Measurements from ENCODE around the gene ADCY1.

Gene ADCY1

DNA sequence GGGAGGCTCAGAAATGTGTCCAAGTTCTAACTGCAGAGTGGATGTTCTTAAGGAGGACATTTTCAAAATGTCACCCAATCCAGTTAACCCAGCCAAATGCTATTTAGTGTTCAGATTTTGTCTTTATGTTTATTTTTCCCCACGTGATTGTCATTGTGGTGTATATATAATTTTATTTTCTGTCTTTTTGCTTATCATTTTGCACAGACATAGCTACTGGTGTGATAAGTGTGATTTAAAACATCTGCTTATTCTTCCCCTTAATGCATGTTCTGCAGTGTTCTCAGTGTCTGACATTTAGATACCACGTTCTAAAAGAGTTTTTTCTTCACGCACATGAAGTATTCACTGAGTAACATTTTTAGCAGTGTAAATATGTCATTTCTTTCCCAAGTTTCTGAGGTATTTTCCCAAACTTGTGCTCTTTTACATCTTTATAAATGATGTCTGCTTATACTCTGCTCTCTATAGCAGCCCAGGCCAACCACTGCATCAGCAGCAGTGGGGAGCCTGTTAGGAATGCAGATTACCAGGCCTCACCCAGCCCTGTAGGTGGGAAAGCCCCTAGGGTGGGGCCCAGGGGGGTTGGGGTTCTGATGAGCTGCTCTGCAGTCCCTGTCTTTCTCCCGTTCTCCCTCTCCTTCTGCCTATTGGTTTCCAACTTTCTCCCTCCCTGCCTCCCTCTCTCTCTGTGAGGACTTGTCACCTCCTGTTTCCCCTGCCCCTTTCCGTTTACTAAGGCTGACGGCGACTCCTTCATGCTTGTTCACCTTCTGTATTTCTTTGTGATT, 20.8 kb downstream of the ADCY1 start:
- DNase-seq = no peak

DNA sequence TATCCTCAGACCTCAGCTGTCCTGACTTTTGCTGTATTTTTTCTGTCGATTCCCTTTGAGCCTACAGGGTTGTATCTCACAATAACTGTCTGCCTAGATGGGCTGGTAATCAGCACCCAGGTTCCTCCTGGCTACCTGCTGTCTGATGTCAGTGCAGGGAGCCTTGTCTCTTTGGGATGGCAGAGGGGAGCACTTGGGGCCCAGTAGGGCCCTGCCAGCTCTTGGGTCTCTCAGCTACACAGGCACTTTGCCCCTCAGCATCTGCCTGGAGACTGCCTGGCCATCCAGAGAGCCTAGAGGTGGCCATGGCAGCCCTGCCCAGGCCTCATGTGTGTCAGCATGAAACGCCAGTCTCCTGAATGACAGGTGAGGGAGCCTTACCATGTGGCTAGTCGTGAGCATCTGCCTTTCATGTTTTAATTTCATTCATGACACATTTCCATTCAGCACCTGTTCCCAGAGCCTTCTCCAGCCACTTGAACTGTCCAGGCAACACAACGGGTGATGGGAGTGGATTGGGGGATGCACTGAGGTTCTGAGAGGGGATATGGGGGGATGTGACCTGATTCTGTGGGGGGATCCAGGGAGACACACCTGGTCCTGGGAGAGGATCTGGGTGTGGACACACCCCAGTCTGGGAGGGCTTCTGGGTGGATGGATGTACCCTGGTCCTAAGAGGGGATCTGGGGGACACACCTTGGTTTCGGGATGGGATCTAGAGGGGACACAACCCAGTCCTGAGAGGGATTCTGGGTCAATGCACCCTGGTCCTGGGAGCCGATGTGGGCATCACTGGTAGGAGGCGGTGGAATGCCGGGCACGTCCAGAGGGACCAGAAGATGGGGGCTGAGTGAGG, 21.9 kb downstream of the ADCY1 start:
- DNase-seq = no peak

- no peak for DNase-seq
These were observed 22.5 kb downstream of the ADCY1 start for GRCh38 chr7:45596665-45597095.

DNA sequence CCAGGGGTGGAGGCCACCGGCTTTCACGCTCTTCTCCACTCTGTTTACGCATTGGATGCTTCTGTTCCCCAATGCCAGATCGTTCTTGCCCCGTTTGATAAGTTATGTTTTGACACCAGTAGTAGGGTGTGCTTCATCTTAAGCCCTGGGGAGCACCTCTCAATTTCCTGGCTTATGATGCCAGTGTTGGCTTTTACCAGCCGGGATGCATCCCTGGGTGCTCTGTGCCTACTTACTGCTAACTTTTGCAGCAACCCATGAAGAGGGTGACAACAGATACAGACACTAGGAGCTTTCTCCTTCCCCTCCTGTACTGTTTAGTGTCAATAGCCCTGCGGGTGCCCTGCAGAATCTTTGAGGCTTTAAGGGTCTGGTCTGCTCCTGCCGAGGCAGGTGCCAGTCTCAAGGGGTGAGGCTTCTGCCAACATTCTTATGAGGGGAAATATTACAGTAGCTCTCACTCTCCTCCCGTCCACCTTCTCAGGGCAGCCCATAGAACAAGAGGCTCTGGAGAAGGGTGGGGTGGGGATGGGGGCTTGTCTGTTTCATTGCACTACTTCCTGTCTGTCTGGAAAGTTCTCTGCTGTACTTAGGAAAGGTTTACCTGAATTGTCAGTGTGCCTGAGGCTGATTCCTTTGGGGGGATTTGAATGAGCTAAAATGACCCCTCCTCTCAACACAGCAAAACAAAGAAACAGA, 23.3 kb downstream of the ADCY1 start:
- no peak for DNase-seq

DNA sequence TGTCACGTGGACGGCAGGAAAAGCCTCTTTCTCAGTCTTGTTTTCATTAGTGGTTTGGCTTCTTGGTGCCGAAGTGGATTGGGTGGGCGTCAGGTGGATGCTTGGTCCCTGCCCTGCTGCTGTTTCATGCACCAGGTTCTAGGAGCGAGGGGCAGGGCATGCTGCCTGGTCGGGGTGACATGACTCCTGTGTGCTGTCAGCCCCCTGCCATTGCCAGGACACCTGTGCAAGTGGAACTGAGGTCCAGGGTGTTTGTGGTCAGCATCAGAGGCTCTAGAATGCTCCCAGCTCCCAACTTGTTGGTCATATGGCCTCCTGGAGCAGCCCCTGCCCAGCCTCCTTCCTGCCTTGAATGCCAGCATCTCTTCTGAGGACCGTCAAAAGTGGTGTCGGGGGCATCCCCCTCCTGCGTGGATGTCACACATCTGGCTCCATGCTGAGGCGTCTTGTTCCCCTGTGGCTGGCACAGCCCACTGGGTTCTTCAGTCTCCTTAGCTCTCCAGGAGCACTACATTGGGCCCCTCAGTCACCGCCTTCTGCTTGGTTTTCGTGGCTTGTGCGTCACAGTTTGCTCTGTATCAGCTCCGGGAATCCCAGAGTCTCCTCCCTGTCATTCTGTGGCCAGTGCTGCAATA, 24.8 kb downstream of the ADCY1 start:
- no peak for DNase-seq

GRCh38 chr7:45599851-45600706, 25.9 kb downstream of the ADCY1 start:
- no peak for DNase-seq

- no peak for DNase-seq
These were observed 26.9 kb downstream of the ADCY1 start for GRCh38 chr7:45601094-45601493.

DNA sequence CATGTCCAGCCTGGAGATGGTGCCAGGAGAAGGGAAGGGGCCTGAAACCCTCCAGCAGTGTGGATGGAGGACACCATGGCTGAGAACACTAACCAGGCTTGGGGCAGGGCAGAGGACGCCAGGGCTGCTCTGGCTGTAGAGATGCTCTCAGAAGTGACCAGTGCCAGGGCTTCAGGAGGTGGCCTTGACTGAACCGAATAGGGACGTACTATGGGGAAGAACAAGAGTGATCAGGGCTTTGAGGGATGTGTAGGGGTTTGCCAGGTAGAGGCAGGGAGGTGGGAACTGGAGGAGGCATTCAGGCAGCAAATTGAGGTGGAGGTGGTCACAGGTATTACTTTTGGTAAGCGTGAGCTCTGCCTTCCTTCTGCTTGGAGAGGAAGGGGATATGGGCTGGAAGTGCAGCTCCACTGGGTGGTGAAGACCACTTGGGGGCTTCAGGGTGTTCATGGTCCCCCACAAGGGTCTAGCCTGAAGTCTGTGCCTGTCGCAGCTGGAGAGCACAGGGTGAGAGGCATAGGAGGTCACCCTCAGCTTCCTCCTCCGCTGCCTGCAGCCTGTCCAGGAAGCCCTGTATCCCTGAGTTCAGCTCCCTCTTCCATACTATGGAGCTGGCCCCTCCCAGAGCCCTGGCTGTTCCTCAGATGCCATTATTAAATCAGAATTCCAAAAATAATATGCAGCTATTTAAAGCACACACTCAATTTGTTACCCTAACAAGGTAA, 27.8 kb downstream of the ADCY1 start:
- DNase-seq = no peak

DNA sequence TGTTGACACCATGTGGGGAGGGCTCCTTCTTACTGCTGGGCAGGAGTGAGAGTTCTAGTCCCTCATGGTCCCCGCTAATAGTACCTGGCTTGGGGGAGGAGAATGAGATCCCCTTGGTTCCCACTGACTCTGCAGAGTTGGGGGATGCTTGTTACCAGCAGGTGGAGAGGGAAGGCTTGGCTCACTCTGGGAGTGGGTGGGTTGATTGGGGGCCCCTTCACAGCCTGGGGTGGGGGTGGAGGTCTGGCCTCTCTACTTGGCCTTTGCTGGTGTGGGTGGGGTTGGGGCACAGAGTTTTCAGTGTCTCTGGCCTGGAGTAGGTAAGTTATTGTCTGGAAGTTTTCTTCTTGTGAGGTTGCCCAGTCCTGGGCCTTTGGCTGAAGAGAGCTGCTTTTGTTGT, 31.9 kb downstream of the ADCY1 start:
- no peak for DNase-seq

DNA sequence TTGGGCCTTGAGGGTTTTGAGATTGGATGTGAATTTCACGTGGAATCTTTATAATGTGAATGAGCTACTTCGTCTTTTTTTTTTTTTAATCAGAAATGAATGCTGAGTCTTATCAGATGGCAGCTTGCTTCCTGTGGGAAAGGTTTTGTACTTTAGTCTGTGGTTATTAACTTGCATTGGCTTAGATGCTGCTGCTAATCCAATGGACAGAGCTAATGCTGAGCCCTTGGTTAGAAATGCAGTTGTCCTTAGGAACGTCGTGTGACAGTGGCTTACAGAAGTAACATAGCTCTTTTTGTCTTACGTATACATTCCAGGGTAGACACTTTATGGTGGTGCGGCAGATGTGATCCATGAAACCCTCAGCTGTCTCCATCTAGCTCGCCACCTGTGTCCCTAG, 32.8 kb downstream of the ADCY1 start:
- DNase-seq = no peak

GRCh38 chr7:45609180-45609579, 35.0 kb downstream of the ADCY1 start:
- DNase-seq = no peak

DNA sequence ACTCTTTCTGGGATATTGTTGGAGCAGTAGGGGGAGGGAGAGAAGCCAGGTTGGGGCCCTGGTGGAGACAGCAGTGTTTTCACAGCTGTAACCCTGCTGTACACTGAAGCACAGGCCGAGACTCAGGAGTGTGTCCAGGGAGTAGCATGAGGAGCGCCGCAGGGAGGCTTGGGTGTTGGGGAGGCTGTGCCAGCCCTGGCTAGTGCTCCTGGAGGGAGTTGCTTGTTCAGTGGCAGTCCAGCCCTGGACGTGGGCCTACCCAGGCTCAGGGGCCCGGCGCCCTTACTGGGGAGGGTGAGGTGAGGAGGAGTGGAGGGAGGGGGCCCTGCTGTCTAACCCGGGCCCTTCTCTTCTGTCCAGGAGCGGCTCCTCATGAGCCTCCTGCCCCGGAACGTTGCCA, 35.9 kb downstream of the ADCY1 start:
- no peak for DNase-seq

DNA sequence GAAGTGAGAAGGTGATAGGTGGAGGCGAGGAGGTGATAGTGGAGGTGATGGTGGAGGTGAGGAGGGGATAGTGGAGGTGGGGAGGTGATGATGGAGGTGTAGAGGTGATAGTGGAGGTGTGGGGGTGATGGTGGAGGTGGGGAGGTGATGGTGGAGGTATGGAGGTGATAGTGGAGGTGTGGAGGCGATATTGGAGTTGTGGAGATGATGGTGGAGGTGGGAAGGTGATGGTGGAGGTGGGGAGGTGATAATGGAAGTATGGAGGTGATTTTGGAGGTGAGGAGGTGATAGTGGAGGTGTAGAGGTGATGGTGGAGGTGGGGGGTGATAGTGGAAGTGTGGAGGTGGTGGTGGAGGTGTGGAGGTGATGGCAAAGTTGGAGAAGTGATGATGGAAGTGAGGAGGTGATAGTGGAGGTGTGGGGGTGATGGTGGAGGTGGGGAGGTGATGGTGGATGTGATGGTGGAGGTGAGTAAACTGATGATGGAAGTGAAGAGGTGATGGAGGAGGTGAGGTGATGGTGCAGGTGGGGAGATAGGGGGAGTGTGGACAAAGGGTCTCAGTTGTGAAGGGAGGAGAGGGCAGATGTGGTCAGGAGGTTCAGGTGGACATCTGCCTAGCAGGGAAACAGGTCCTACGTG, 36.6 kb downstream of the ADCY1 start:
- no peak for DNase-seq

GRCh38 chr7:45617166-45617565, 43.0 kb downstream of the ADCY1 start:
- DNase-seq = no peak

DNA sequence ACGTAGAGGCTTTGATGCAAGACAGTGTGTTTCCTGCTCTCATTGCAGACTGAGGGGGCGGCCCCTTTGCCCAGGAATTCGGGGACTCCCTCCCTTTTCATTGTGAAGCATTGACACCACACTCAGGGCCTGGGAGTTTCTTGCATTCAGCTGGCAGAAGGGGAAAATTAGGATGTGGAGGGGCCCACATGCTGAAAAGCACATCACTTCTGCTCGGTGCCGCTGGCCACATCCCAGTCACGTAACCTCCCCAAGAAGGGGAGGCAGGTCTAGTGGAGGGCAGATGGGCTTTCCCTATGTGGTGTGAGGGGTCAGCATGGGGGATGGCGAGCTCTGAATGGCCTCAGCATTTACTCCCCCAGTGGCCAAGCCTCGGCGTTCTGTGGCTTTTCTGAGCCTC, 47.9 kb downstream of the ADCY1 start:
- DNase-seq = no peak

DNA sequence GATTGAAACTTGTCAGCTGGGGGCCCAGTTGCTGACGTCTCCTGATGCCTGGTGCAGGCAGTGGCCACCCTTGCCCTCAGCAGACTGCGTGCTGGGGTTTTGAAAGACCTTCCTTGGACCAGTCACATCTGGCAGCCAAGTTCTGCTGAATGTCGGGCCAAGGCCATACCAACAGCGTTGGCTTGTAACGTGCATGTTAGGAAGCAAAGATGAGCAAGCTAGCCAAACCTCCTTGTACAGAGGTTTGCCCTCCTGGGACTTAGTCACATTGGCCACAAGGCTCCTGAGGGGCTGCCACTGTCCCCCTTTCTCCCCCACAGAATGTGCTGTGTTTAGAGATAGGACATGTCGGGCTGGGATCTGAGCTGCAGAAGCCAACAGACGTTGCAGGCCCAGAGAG, 49.0 kb downstream of the ADCY1 start:
- DNase-seq = no peak

GRCh38 chr7:45623740-45624391, 49.7 kb downstream of the ADCY1 start:
- no peak for DNase-seq

DNA sequence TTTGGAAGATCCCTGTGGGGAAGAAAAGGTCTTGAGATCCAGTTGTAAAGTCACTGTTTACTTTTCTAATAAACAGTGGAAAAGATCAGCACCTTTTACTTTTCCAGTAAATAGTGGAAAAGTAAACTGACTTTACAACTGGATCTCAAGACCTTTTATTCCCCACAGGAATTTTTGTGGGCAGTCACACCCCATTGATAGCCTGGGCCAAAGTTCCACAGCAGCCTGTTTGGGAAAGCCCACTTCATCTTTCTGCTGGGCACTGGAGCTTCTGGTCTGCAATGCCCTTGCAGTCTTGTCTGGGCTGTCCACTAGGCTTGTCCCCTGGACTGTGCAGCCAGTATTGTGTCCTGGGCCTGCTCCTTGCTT, 50.2 kb downstream of the ADCY1 start:
- DNase-seq = no peak

- no peak for DNase-seq
These were observed 50.9 kb downstream of the ADCY1 start for GRCh38 chr7:45625067-45625466.

- DNase-seq = no peak
These were observed 51.7 kb downstream of the ADCY1 start for GRCh38 chr7:45625714-45626440.
